Adrenal gland (tissue), 12 donors: ENCODE results near the gene IMPG2. TPM values are rescaled to one million over a fixed set of nuclear protein-coding genes. Genes with fewer than 3 reads are reported as not detected.

Experiments used
- DNase-seq, 7 donors: peaks; one replicate each; pipeline ENCODE4 v3.0.0-alpha.2; 2019 to 2020
- H3K27ac ChIP-seq, 5 donors: fragments of 200-600 bp; sonication (generic) in 4 of 5; 1 replicate in 3 of 5; 2 replicates in 2 of 5; pipeline versions ENCODE4 v1.5.1 to v1.8.0; 2016 to 2020; ENCODE audit warnings: mild to moderate bottlenecking in 1 of 5
- H3K27me3 ChIP-seq: fragments of 200-600 bp; 2 replicates; pipeline ENCODE4 v1.8.0; 2021
- H3K36me3 ChIP-seq, 2 donors: fragments of 200-600 bp; replicated peaks in 1 of 2; 1 replicate in 1 of 2; 2 replicates in 1 of 2; pipeline versions ENCODE4 v1.5.1 to v1.8.0; 2018 to 2022
- H3K4me1 ChIP-seq, 2 donors: fragments of 200-600 bp; replicated peaks in 1 of 2; 1 replicate in 1 of 2; 2 replicates in 1 of 2; pipeline versions ENCODE4 v1.5.1 to v1.8.0; 2018 to 2021
- H3K4me3 ChIP-seq, 4 donors: fragments of 200-600 bp; sonication (generic) in 3 of 4; one replicate each; pipeline ENCODE4 v1.5.1; 2016 to 2018
- H3K9me3 ChIP-seq, 3 donors: fragments of 200-600 bp; sonication (generic) in 1 of 3; replicated peaks in 1 of 3; 1 replicate in 2 of 3; 2 replicates in 1 of 3; pipeline versions ENCODE4 v1.5.1 to v1.8.0; 2016 to 2021
- CTCF ChIP-seq, 6 experiments: fragments of 450-650 bp in 4 of 6; fragments of 200-600 bp in 2 of 6; sonication (generic) in 1 of 6; IDR thresholded peaks; 1 replicate in 5 of 6; 2 replicates in 1 of 6; pipeline versions ENCODE4 v1.5.1 to v1.8.0; 2016 to 2021; ENCODE audit warnings: antibody characterized with exemption in 6 of 6, mild to moderate bottlenecking in 2 of 6, moderate library complexity in 1 of 6
- POLR2A ChIP-seq, 2 donors: fragments of 450-650 bp; IDR thresholded peaks; one replicate each; pipeline ENCODE4 v1.6.1; 2017; ENCODE audit warnings: antibody characterized with exemption in 2 of 2, mild to moderate bottlenecking in 2 of 2, moderate library complexity in 1 of 2
- WGBS, 4 donors: extraction: QIAGEN DNeasy Blood & Tissue Kit in 2 of 4; methylation state at CpG; one replicate each; pipeline versions ENCODE4 v1.1.5 to v1.1.7; 2013 to 2017; 5-methylcytosine and 5-hydroxymethylcytosine counted together
- intact Hi-C, 2 donors: fragments of 100-400 bp; cut with DNase I; formaldehyde crosslinking; loops; one replicate each; pipeline versions ENCODE4 v1.14.1 to v1.15.0; 2022 to 2023
- polyA plus RNA-seq, 3 donors: library from polyadenylated mRNA; stranded (reverse); fragments of 200-250 nt in 2 of 3; fragments of 350-450 nt in 1 of 3; fragmentation: Illumina TruSeq in 1 of 3; extraction: RNeasy Lipid Tissue Mini Kit (QIAGEN cat#74804) in 1 of 3; gene quantifications; one replicate each; pipeline ENCODE4 v1.2.3, GENCODE V29; 2013 to 2014
- total RNA-seq, 9 donors: library from RNA; depleted of rRNA in 4 of 9; stranded (reverse); fragments of >200 nt in 4 of 9; fragments of 120-200 nt in 1 of 9; fragmentation: NEBNext Ultra II Directional in 1 of 9; extraction: Animal tissue kit (Norgen Biotek cat#: 25700) in 1 of 9; gene quantifications; one replicate each; pipeline versions ENCODE4 v1.1.0 to v1.2.4, GENCODE V29; 2013 to 2023
- donor health status: healthy with polysubstance abuse.
- donor health status: Bipolar disorder and iron deficiency.
- donor health status: DM: yes; HTN: yes; CAD: no.
- donor health status: DM: no; HTN: no; CAD: no.
- donor health status: DM: no; HTN: no; CAD: no.
- donor health status: DM: yes; HTN: yes; CAD: no.

IMPG2 gene
- total and polyA plus RNA-seq, 12 donors, result 0.06 to 1.3 (median 0.21) TPM

- DNase-seq, result no peak
- H3K4me3 ChIP-seq, result no peak overlapping the region
- no peaks in the 10 kb centered on the region for H3K36me3 ChIP-seq
- intact Hi-C loops, result loop anchor here in 1 of 2 donors (10.0 kb wide), 1 partner anchor 295 kb away; no protein-coding TSS in a partner anchor
- no peaks in the 10 kb centered on the region for H3K27me3 ChIP-seq
- no peaks in the 10 kb centered on the region for H3K4me1 ChIP-seq
- no peak overlapping the region for H3K27ac ChIP-seq
- no peaks in the 10 kb centered on the region for H3K9me3 ChIP-seq
- 87 to 93% (median 89%) methylated on average over 2 of the region's 2 CpGs for WGBS, 4 donors
- TF ChIP-seq POLR2A (IDR thresholded peaks at IDR 0.05) (no peak), CTCF (IDR thresholded peaks at IDR 0.05) (no peak)
Measured at GRCh38 chr3:101189796-101190195, 130.6 kb downstream of the IMPG2 start.

GRCh38 chr3:101189176-101189575, 131.2 kb downstream of the IMPG2 start:
- H3K27ac ChIP-seq, result no peak overlapping the region
- 83 to 95% (median 90%) methylated on average over 2 of the region's 2 CpGs for WGBS, 4 donors
- H3K36me3 ChIP-seq, result no peaks in the 10 kb centered on the region
- intact Hi-C loops, result no loop called here
- no peak for DNase-seq
- no peaks in the 10 kb centered on the region for H3K4me1 ChIP-seq
- H3K9me3 ChIP-seq, result no peaks in the 10 kb centered on the region
- no peak overlapping the region for H3K4me3 ChIP-seq
- no peaks in the 10 kb centered on the region for H3K27me3 ChIP-seq
- TF ChIP-seq CTCF (IDR thresholded peaks at IDR 0.05) (no peak), POLR2A (IDR thresholded peaks at IDR 0.05) (no peak)

GRCh38 chr3:101185341-101185740, 135.0 kb downstream of the IMPG2 start:
- Histone ChIP-seq H3K27me3 (no peaks in the 10 kb centered on the region), H3K4me1 (no peaks in the 10 kb centered on the region), H3K4me3 (no peak overlapping the region), H3K9me3 (no peaks in the 10 kb centered on the region), H3K36me3 (no peaks in the 10 kb centered on the region), H3K27ac (no peak overlapping the region)
- WGBS, 4 donors, result 80 to 96% (median 82%) methylated on average over 4 of the region's 4 CpGs
- intact Hi-C loops, result no loop called here
- DNase-seq, result no peak
- TF ChIP-seq POLR2A (IDR thresholded peaks at IDR 0.05) (no peak), CTCF (IDR thresholded peaks at IDR 0.05) (no peak)

GRCh38 chr3:101184111-101184510, 136.3 kb downstream of the IMPG2 start:
- no peaks in the 10 kb centered on the region for H3K4me1 ChIP-seq
- H3K4me3 ChIP-seq, result no peak overlapping the region
- no peak for DNase-seq
- H3K36me3 ChIP-seq, result no peaks in the 10 kb centered on the region
- H3K9me3 ChIP-seq, result no peaks in the 10 kb centered on the region
- intact Hi-C loops, result no loop called here
- no peak for TF ChIP-seq CTCF (IDR thresholded peaks at IDR 0.05)
- TF ChIP-seq POLR2A (IDR thresholded peaks at IDR 0.05), result no peak
- H3K27ac ChIP-seq, result no peak overlapping the region
- H3K27me3 ChIP-seq, result no peaks in the 10 kb centered on the region
